Measurements from ENCODE around the gene TMX4.
"Not testable (repeated sequence)": the region's sequence is repeated elsewhere in the genome, so short reads cannot be mapped to it uniquely, and the experiment has no call there.

The TMX4 gene

GRCh38 chr20:7967199-7967844 is 52.2 kb downstream of the TMX4 start:
- no peak for DNase-seq (ENCODE audit: low read depth in 2 of 2)

- DNase-seq (ENCODE audit: low read depth in 2 of 2): no peak
Measured at GRCh38 chr20:7966176-7966575, 53.4 kb downstream of the TMX4 start.

GRCh38 chr20:7959484-7959883 is 60.1 kb downstream of the TMX4 start:
- DNase-seq (ENCODE audit: low read depth in 2 of 2): no peak

- DNase-seq (ENCODE audit: low read depth in 2 of 2): not testable (repeated sequence)
Measured at GRCh38 chr20:7956561-7956960, 63.0 kb downstream of the TMX4 start.

GRCh38 chr20:7950387-7950786 is 69.2 kb downstream of the TMX4 start:
- no peak for DNase-seq (ENCODE audit: low read depth in 2 of 2)

GRCh38 chr20:7943891-7944290 is 75.7 kb downstream of the TMX4 start:
- no peak for DNase-seq (ENCODE audit: low read depth in 2 of 2)

GRCh38 chr20:7940341-7940740 is 79.2 kb downstream of the TMX4 start, which contains the start of gene HAO1:
Gene HAO1 (minus strand): TSS chr20:7940458. CDS start chr20:7940422, 36 bp downstream.
- no peak for DNase-seq (ENCODE audit: low read depth in 2 of 2)

GRCh38 chr20:7939663-7940062 is 79.9 kb downstream of the TMX4 start:
- no peak for DNase-seq (ENCODE audit: low read depth in 2 of 2)

GRCh38 chr20:7938058-7938457 is 81.5 kb downstream of the TMX4 start:
- DNase-seq (ENCODE audit: low read depth in 2 of 2): no peak

GRCh38 chr20:7937328-7937727 is 82.2 kb downstream of the TMX4 start:
- DNase-seq (ENCODE audit: low read depth in 2 of 2): no peak

GRCh38 chr20:7935027-7935551 is 84.5 kb downstream of the TMX4 start:
- no peak for DNase-seq (ENCODE audit: low read depth in 2 of 2)

- no peak for DNase-seq (ENCODE audit: low read depth in 2 of 2)
Measured at GRCh38 chr20:7933346-7933745, 86.2 kb downstream of the TMX4 start.

- no peak for DNase-seq (ENCODE audit: low read depth in 2 of 2)
Measured at GRCh38 chr20:7930343-7930742, 89.2 kb downstream of the TMX4 start.
